ENCODE results near the gene APOL3.
A peak's percentile ranks its signal among the peaks of the same experiment; 100 is the strongest.
"Not testable (repeated sequence)": the region's sequence is repeated elsewhere in the genome, so short reads cannot be mapped to it uniquely, and the experiment has no call there.

Gene APOL3

GRCh38 chr22:36201630-36202319 is 41.2 kb upstream of the APOL3 start, which contains the start of gene APOL4:
Gene APOL4 (minus strand): TSS chr22:36201809. CDS start chr22:36201734, 75 bp downstream.
- Histone ChIP-seq H3K4me3 (ENCODE audit: low read depth in 1 of 2, low read length in 2 of 2) (peak within 1 kb of the TSS; percentile 36 to 39), H3K9me3 (ENCODE audit: control insufficient read depth in 1 of 2, low read length in 2 of 2) (no peaks in the 10 kb centered on the region), H3K27ac (ENCODE audit: low read length) (peak within 1 kb of the TSS; percentile 45), H3K36me3 (ENCODE audit: control insufficient read depth in 1 of 2, insufficient read depth in 2 of 2, low read length in 2 of 2) (no peaks in the 10 kb centered on the region), H3K27me3 (ENCODE audit: low read depth, low read length) (no peaks in the 10 kb centered on the region), H3K4me1 (ENCODE audit: control insufficient read depth in 1 of 2, insufficient read depth in 2 of 2, low read length in 2 of 2) (peaks cover 6 to 23% of the 10 kb centered on the region in 2 donors)

- peak overlapping the region; percentile 45 for H3K27ac ChIP-seq (ENCODE audit: low read length)
- peaks cover 6 to 25% of the 10 kb centered on the region in 2 donors for H3K4me1 ChIP-seq (ENCODE audit: control insufficient read depth in 1 of 2, insufficient read depth in 2 of 2, low read length in 2 of 2)
- not testable (repeated sequence) for H3K27me3 ChIP-seq (ENCODE audit: low read depth, low read length); H3K9me3 ChIP-seq (ENCODE audit: control insufficient read depth in 1 of 2, low read length in 2 of 2); H3K36me3 ChIP-seq (ENCODE audit: control insufficient read depth in 1 of 2, insufficient read depth in 2 of 2, low read length in 2 of 2)
- H3K4me3 ChIP-seq (ENCODE audit: low read depth in 1 of 2, low read length in 2 of 2): peak overlapping the region; percentile 36 to 39
These were observed 40.5 kb upstream of the APOL3 start for GRCh38 chr22:36201025-36201424.

GRCh38 chr22:36199001-36199551 is 38.5 kb upstream of the APOL3 start:
- peaks cover 6 to 30% of the 10 kb centered on the region in 2 donors for H3K4me1 ChIP-seq (ENCODE audit: control insufficient read depth in 1 of 2, insufficient read depth in 2 of 2, low read length in 2 of 2)
- no peaks in the 10 kb centered on the region for H3K9me3 ChIP-seq (ENCODE audit: control insufficient read depth in 1 of 2, low read length in 2 of 2)
- no peak overlapping the region for H3K27ac ChIP-seq (ENCODE audit: low read length)
- no peaks in the 10 kb centered on the region for H3K27me3 ChIP-seq (ENCODE audit: low read depth, low read length)
- no peak overlapping the region for H3K4me3 ChIP-seq (ENCODE audit: low read depth in 1 of 2, low read length in 2 of 2)
- H3K36me3 ChIP-seq (ENCODE audit: control insufficient read depth in 1 of 2, insufficient read depth in 2 of 2, low read length in 2 of 2): no peaks in the 10 kb centered on the region

- Histone ChIP-seq H3K36me3 (ENCODE audit: control insufficient read depth in 1 of 2, insufficient read depth in 2 of 2, low read length in 2 of 2) (no peaks in the 10 kb centered on the region), H3K4me3 (ENCODE audit: low read depth in 1 of 2, low read length in 2 of 2) (no peak overlapping the region), H3K27ac (ENCODE audit: low read length) (no peak overlapping the region), H3K4me1 (ENCODE audit: control insufficient read depth in 1 of 2, insufficient read depth in 2 of 2, low read length in 2 of 2) (peaks cover 6 to 30% of the 10 kb centered on the region in 2 donors), H3K27me3 (ENCODE audit: low read depth, low read length) (no peaks in the 10 kb centered on the region), H3K9me3 (ENCODE audit: control insufficient read depth in 1 of 2, low read length in 2 of 2) (no peaks in the 10 kb centered on the region)
These were observed 38.0 kb upstream of the APOL3 start for GRCh38 chr22:36198536-36198935.

- Histone ChIP-seq H3K27me3 (ENCODE audit: low read depth, low read length) (no peaks in the 10 kb centered on the region), H3K9me3 (ENCODE audit: control insufficient read depth in 1 of 2, low read length in 2 of 2) (no peaks in the 10 kb centered on the region), H3K27ac (ENCODE audit: low read length) (no peak overlapping the region), H3K36me3 (ENCODE audit: control insufficient read depth in 1 of 2, insufficient read depth in 2 of 2, low read length in 2 of 2) (no peaks in the 10 kb centered on the region), H3K4me1 (ENCODE audit: control insufficient read depth in 1 of 2, insufficient read depth in 2 of 2, low read length in 2 of 2) (peaks cover 6 to 30% of the 10 kb centered on the region in 2 donors), H3K4me3 (ENCODE audit: low read depth in 1 of 2, low read length in 2 of 2) (no peak overlapping the region)
These were observed 37.1 kb upstream of the APOL3 start for GRCh38 chr22:36197514-36198146.

GRCh38 chr22:36197065-36197440 is 36.5 kb upstream of the APOL3 start:
- Histone ChIP-seq H3K27me3 (ENCODE audit: low read depth, low read length) (no peaks in the 10 kb centered on the region), H3K4me1 (ENCODE audit: control insufficient read depth in 1 of 2, insufficient read depth in 2 of 2, low read length in 2 of 2) (peaks cover 6 to 28% of the 10 kb centered on the region in 2 donors), H3K36me3 (ENCODE audit: control insufficient read depth in 1 of 2, insufficient read depth in 2 of 2, low read length in 2 of 2) (no peaks in the 10 kb centered on the region), H3K27ac (ENCODE audit: low read length) (peak overlapping the region; percentile 23), H3K4me3 (ENCODE audit: low read depth in 1 of 2, low read length in 2 of 2) (no peak overlapping the region), H3K9me3 (ENCODE audit: control insufficient read depth in 1 of 2, low read length in 2 of 2) (no peaks in the 10 kb centered on the region)

GRCh38 chr22:36196254-36197064 is 35.9 kb upstream of the APOL3 start:
- Histone ChIP-seq H3K36me3 (ENCODE audit: control insufficient read depth in 1 of 2, insufficient read depth in 2 of 2, low read length in 2 of 2) (no peaks in the 10 kb centered on the region), H3K9me3 (ENCODE audit: control insufficient read depth in 1 of 2, low read length in 2 of 2) (no peaks in the 10 kb centered on the region), H3K4me1 (ENCODE audit: control insufficient read depth in 1 of 2, insufficient read depth in 2 of 2, low read length in 2 of 2) (peaks cover 6 to 24% of the 10 kb centered on the region in 2 donors), H3K27ac (ENCODE audit: low read length) (peak overlapping the region; percentile 23), H3K4me3 (ENCODE audit: low read depth in 1 of 2, low read length in 2 of 2) (no peak overlapping the region), H3K27me3 (ENCODE audit: low read depth, low read length) (no peaks in the 10 kb centered on the region)

- Histone ChIP-seq H3K9me3 (ENCODE audit: control insufficient read depth in 1 of 2, low read length in 2 of 2) (no peaks in the 10 kb centered on the region), H3K36me3 (ENCODE audit: control insufficient read depth in 1 of 2, insufficient read depth in 2 of 2, low read length in 2 of 2) (no peaks in the 10 kb centered on the region), H3K27me3 (ENCODE audit: low read depth, low read length) (no peaks in the 10 kb centered on the region), H3K4me3 (ENCODE audit: low read depth in 1 of 2, low read length in 2 of 2) (no peak overlapping the region), H3K4me1 (ENCODE audit: control insufficient read depth in 1 of 2, insufficient read depth in 2 of 2, low read length in 2 of 2) (peaks cover 6 to 27% of the 10 kb centered on the region in 2 donors), H3K27ac (ENCODE audit: low read length) (no peak overlapping the region)
These were observed 34.4 kb upstream of the APOL3 start for GRCh38 chr22:36194971-36195370.

- no peaks in the 10 kb centered on the region for H3K27me3 ChIP-seq (ENCODE audit: low read depth, low read length)
- H3K4me1 ChIP-seq (ENCODE audit: control insufficient read depth in 1 of 2, insufficient read depth in 2 of 2, low read length in 2 of 2): peaks cover 6 to 27% of the 10 kb centered on the region in 2 donors
- no peaks in the 10 kb centered on the region for H3K9me3 ChIP-seq (ENCODE audit: control insufficient read depth in 1 of 2, low read length in 2 of 2)
- no peaks in the 10 kb centered on the region for H3K36me3 ChIP-seq (ENCODE audit: control insufficient read depth in 1 of 2, insufficient read depth in 2 of 2, low read length in 2 of 2)
- H3K27ac ChIP-seq (ENCODE audit: low read length): no peak overlapping the region
- no peak overlapping the region for H3K4me3 ChIP-seq (ENCODE audit: low read depth in 1 of 2, low read length in 2 of 2)
These were observed 33.8 kb upstream of the APOL3 start for GRCh38 chr22:36194385-36194784.

- Histone ChIP-seq H3K27ac (ENCODE audit: low read length) (no peak overlapping the region), H3K4me1 (ENCODE audit: control insufficient read depth in 1 of 2, insufficient read depth in 2 of 2, low read length in 2 of 2) (peaks cover 6 to 27% of the 10 kb centered on the region in 2 donors), H3K4me3 (ENCODE audit: low read depth in 1 of 2, low read length in 2 of 2) (no peak overlapping the region), H3K36me3 (ENCODE audit: control insufficient read depth in 1 of 2, insufficient read depth in 2 of 2, low read length in 2 of 2) (no peaks in the 10 kb centered on the region), H3K9me3 (ENCODE audit: control insufficient read depth in 1 of 2, low read length in 2 of 2) (no peaks in the 10 kb centered on the region), H3K27me3 (ENCODE audit: low read depth, low read length) (no peaks in the 10 kb centered on the region)
These were observed 33.0 kb upstream of the APOL3 start for GRCh38 chr22:36193577-36193976.

- H3K4me3 ChIP-seq (ENCODE audit: low read depth in 1 of 2, low read length in 2 of 2): no peak overlapping the region
- no peaks in the 10 kb centered on the region for H3K36me3 ChIP-seq (ENCODE audit: control insufficient read depth in 1 of 2, insufficient read depth in 2 of 2, low read length in 2 of 2)
- no peaks in the 10 kb centered on the region for H3K9me3 ChIP-seq (ENCODE audit: control insufficient read depth in 1 of 2, low read length in 2 of 2)
- H3K27ac ChIP-seq (ENCODE audit: low read length): no peak overlapping the region
- no peaks in the 10 kb centered on the region for H3K27me3 ChIP-seq (ENCODE audit: low read depth, low read length)
- peaks cover 4 to 26% of the 10 kb centered on the region in 2 donors for H3K4me1 ChIP-seq (ENCODE audit: control insufficient read depth in 1 of 2, insufficient read depth in 2 of 2, low read length in 2 of 2)
These were observed 32.6 kb upstream of the APOL3 start for GRCh38 chr22:36193171-36193570.

Data from muscle layer of duodenum (tissue), 2 donors.